ENCODE measurements around the gene LRBA.

DNA sequence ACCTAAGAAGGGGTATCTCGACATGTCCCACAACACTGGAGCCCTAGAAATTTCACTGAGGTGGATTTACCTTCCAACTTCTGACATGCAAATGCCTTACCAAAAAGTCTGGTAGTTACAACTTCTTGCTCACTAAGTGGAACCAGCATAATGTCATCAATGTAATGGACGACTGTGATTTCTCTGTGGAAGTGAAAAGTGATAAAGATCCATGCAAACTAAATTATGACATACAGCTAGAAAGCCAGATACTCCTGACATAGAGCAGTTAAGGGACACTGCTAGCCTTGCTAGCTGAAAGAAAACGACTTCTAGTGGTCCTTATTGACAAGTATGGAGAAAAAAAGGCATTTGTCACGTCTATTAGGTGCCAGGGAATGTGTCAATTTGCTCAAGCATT, 242.1 kb downstream of the LRBA start:
- TF ChIP-seq CTCF (IDR thresholded peaks at IDR 0.05) (no peak), POLR2A (IDR thresholded peaks at IDR 0.05) (no peak)

All from testis (tissue), 2 donors.